GM18520 (cell line): ENCODE results near the gene ST6GALNAC1.
"Not testable (repeated sequence)": the region's sequence is repeated elsewhere in the genome, so short reads cannot be mapped to it uniquely, and the experiment has no call there.

ENCODE experiments used
- ATAC-seq: cut with Tn5 transposase; IDR thresholded peaks from one replicate; pipeline ENCODE4 v1.9.1; 2021; ENCODE audit not compliant: unreplicated experiment

ST6GALNAC1 gene

GRCh38 chr17:76644995-76645394 is 1.4 kb upstream of the ST6GALNAC1 start:
- ATAC-seq = no peak

DNA sequence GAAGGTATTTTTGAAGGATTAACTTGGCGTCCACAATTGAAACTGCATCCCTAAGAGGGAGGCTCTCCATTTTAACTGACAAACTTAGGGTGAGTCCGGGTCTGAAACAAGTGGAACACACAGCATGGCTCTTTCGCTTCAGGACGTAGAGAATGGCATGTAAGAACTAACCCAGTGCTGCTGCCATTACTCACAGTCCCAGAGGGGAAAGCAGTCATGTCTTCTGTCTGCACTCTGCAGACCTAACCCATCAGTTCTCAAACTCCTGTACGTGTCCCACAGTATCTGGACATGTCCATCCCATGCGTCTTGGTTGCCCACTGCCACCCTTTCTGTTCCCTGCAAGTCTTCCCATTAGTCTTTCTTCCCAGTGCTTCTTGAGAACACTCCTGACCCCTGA is 563 bp downstream of the ST6GALNAC1 start:
- no peak for ATAC-seq

GRCh38 chr17:76642032-76642561 is 1.5 kb downstream of the ST6GALNAC1 start:
- no peak for ATAC-seq

GRCh38 chr17:76641501-76641900 is 2.1 kb downstream of the ST6GALNAC1 start:
- ATAC-seq = no peak

DNA sequence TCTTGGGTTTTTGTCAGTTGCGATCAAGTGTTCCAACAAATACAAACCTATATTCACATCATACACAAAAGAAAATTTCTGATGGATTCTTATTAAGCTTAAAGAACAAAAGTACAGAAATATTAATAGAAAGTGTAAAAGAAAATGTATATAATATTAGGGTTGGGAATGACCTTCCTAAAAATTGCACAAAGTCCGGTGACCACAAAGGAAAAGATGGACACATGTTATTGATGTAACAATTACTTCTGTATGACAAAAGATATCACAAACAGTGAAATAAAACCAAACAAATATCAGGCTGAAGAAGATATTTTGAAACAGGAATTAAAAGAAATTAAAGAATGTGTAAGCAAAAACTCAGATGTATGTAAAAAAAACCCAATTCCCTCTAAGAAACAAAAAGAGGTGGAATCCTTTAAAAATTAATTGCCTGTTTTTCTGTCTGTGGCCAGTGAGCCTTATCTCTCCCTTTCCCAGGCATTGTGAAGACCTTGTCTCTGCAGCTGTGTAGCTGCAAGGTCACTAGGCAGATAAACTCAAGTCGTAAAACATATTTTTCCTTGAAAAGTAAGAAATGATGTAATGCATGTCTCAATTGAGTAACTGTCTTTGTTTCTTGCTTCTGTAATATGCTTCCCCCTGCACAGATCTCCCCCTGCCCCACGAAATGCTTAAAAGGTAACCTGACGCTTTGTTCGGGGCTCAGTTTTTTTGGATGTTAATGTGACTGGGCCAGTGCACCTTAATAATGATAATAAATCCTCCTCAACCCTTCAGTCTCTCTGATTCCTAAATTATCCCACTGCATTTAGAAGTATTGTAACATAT is 2.8 kb downstream of the ST6GALNAC1 start:
- ATAC-seq = no peak

- ATAC-seq = no peak
Observed at GRCh38 chr17:76638263-76638662, 5.3 kb downstream of the ST6GALNAC1 start.

DNA sequence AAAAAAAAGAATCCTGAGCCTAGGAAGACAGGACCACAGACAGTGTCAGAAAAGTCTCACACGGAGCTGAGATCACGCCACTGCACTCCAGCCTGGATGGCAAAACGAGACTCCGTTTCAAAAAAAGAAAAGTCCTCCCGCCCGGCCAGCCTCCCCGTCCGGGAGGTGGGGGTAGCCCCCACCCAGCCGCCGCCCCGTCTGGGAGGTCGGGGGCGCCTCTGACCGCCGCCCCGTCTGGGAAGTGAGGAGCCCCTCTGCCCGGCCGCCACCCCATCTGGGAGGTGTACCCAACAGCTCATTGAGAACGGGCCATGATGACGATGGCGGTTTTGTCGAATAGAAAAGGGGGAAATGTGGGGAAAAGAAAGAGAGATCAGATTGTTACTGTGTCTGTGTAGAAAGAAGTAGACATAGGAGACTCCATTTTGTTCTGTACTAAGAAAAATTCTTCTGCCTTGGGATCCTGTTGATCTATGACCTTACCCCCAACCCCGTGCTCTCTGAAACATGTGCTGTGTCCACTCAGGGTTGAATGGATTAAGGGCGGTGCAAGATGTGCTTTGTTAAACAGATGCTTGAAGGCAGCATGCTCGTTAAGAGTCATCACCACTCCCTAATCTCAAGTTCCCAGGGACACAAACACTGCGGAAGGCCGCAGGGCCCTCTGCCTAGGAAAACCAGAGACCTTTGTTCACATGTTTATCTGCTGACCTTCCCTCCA is 6.9 kb downstream of the ST6GALNAC1 start:
- not testable (repeated sequence) for ATAC-seq

DNA sequence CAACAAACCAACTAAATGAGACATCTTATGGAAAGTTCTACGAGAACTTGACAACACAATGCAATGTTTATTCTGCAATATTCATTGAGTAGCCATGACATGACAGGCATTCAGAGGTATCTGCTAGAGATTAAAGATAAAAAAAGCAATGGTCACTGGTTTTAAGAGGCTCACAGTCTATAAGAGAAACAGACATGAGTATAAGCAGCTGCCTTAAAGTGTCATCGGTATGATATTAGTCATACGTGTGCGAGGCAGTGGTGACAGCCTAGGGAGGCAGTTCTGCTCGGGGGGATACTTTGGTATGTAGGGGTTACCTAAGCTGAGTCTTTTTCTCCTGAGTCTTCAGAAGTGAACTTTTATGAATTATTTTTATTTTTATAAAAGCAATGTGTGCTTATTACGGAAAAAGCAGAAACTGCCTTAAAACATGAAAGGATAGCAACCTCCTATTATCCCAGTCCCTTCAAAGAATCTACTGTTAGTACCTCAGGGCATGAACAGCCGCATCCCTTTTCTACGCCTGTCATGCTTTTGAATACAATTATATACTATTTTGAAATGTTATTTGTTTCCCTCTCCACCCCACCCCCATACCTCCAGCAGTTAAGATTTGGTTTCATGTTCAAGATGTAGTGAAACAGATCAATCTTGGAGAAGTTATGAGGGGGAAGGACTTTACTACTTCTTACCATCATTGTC is 7.7 kb downstream of the ST6GALNAC1 start:
- ATAC-seq = no peak

DNA sequence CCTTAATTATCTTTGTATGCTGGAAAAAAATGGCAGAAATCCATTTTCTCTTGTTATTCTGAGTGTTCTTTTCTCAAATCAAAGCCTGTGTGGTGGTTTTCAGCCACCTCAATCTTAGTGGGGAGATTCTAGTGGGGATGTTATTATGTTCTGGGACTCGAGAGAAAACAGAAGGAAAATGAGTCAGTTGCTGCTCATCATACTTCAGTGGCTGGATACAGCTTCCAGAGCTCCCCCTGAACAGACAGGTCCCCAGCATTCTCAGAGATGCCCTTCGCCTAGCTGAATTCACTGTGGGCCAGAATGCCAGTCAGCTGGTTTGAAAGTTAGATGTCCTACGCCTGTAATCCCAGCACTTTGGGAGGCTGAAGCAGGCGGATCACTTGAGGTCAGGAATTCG is 8.5 kb downstream of the ST6GALNAC1 start:
- ATAC-seq = no peak

DNA sequence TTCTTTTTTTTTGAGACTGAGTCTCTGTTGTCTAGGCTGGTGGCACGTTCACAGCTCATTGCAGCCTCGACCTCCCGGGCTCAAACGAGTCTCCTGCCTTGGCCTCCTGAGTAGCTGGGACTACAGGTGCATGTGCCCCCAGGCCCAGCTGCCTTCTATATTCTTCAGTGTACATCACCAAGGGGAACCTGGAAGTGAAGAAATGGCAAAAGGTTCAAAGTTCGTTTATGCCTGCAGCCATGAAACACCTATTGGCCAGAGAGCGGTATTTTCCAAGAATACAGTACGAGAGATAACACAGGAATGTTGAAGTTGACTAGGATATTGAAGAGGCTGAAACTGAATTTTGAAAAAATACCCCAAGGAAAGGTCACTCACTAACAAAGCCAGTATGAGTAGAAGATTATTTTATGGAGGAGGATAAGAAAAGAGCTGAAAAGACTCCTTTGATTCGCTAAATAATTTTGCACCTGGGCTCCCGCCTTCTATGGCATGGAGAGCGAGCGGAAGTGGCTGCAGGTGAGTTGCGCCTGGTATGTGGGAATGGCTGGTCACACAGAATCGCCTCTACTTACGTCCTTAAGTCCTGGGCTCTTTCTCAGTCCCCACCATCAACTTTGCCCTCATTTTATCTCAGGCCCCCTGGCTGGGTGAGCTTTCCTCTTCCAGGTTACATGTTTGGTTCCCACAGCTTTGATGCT is 9.8 kb downstream of the ST6GALNAC1 start:
- ATAC-seq = no peak

- no peak for ATAC-seq
Observed at GRCh38 chr17:76631821-76632565, 11.6 kb downstream of the ST6GALNAC1 start.

DNA sequence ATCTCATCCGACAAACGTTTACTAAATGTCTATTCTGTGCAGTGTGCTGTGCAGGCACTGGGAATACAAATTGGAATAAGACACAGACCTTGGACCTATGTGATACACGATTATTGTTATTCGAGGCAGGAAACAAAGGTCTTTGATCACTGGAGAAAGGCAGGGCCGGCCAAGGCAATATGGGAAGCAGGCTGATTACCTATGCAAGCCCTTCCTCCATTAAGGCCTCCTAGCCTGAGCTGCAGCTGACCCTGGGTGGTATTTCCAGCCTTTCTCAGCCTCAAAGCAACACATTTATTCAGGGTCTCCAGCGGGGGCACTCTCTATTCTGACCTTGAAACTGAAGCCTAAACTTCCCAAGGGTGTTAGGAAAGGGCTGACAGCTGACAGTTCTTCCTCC is 13.4 kb downstream of the ST6GALNAC1 start:
- ATAC-seq = no peak

DNA sequence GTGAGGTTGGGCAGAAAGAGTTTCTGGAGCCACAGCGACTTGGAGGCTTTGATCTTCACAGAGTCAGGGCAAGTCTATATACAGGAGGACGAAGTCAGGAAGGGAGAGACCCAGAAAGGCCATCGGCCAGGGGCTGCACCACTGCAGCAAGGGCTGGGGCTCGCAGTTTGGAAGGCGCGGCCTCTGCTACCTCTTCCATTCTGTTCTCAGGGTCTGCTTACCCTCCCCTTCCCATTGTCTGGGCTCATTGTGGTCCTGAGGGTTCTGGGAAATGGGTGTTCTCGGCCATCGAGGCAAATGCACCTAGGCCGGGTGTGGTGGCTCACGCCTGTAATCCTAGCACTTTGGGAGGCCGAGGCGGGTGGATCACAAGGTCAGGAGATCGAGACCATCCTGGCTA is 16.0 kb downstream of the ST6GALNAC1 start:
- no peak for ATAC-seq

DNA sequence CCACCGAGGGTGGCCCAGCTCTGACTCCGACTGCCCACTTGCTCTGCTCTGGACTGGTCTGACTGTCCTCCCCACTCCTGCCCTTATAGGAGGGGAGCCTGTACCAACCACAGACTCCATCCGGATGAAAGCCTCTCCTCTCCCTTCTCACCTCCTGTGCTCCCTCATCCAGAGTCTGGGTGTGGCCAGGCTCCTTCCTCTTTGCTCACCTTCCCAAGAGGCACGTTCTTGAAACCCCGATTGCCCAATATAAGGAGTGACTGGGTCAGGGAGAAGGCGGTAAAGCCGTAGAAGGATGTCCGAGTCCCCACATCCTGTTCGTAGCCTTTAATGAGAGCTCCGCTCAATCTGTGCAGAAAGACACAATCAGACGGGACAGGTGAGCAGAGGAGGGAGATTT is 17.1 kb downstream of the ST6GALNAC1 start:
- ATAC-seq = no peak

GRCh38 chr17:76625496-76625895 is 18.1 kb downstream of the ST6GALNAC1 start:
- no peak for ATAC-seq

GRCh38 chr17:76623271-76624146 is 20.0 kb downstream of the ST6GALNAC1 start:
- ATAC-seq = no peak

DNA sequence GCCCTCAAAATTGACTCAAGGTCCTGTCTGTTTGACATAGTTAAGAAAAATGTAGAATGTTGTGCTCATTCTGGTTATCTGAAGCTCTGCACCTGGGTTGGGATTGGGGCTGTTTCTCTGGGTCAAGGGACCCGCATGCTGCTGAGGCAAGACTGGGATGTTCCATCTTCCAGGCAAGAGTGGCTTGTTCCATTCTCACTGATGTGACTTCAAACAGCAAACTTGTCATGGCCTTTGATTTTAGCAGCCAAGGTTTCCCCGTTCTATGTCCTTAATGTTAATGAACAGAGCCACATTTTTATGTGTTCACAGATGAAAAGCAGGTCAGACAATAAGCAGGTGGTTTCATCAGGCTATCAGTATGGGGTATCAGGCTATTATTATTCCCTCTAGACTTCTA is 25.7 kb downstream of the ST6GALNAC1 start:
- no peak for ATAC-seq

- no peak for ATAC-seq
Observed at GRCh38 chr17:76614912-76615617, 28.5 kb downstream of the ST6GALNAC1 start.
